ENCODE data around the gene FAM111A.

FAM111A gene

DNA sequence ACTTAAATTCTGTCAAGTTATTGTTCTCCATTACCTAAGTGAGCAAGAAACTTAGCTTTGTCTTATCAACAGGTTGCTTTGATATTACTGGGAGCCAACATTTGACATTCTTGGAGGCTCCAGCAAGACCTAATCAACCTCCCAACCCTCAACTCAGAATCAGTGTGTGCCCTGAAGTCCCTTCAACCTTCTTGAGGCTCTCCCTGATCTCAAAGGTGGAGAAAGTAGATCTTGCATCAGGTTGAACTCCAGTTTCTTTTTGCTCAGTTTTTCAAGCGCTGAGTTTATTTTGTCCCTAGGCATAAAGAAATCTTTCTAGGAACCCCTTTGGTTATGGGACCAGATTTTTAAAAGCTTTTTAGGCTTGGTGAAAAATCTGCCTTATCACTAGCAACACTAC lies 1.4 kb downstream of the FAM111A start:
- H3K4me1 ChIP-seq (ENCODE audit: control insufficient read depth in 1 of 2, insufficient read depth in 2 of 2, low read length in 2 of 2): peaks cover 9 to 17% of the 10 kb centered on the region in 2 donors
- peak overlapping the region; percentile 87 to 89 for H3K4me3 ChIP-seq (ENCODE audit: low read depth in 1 of 2, low read length in 2 of 2)
- no peaks in the 10 kb centered on the region for H3K27me3 ChIP-seq (ENCODE audit: low read depth, low read length)
- H3K9me3 ChIP-seq (ENCODE audit: control insufficient read depth in 1 of 2, low read length in 2 of 2): no peaks in the 10 kb centered on the region
- peak overlapping the region; percentile 90 for H3K27ac ChIP-seq (ENCODE audit: low read length)
- H3K36me3 ChIP-seq (ENCODE audit: control insufficient read depth in 1 of 2, insufficient read depth in 2 of 2, low read length in 2 of 2): peaks cover 0 to 5% of the 10 kb centered on the region in 2 donors

- H3K9me3 ChIP-seq (ENCODE audit: control insufficient read depth in 1 of 2, low read length in 2 of 2): no peaks in the 10 kb centered on the region
- peak overlapping the region; percentile 87 to 89 for H3K4me3 ChIP-seq (ENCODE audit: low read depth in 1 of 2, low read length in 2 of 2)
- peaks cover 9 to 17% of the 10 kb centered on the region in 2 donors for H3K4me1 ChIP-seq (ENCODE audit: control insufficient read depth in 1 of 2, insufficient read depth in 2 of 2, low read length in 2 of 2)
- H3K27ac ChIP-seq (ENCODE audit: low read length): peak overlapping the region; percentile 90
- H3K27me3 ChIP-seq (ENCODE audit: low read depth, low read length): no peaks in the 10 kb centered on the region
- peaks cover 0 to 8% of the 10 kb centered on the region in 2 donors for H3K36me3 ChIP-seq (ENCODE audit: control insufficient read depth in 1 of 2, insufficient read depth in 2 of 2, low read length in 2 of 2)
Observed at GRCh38 chr11:59144579-59145345, 2.1 kb downstream of the FAM111A start.

- H3K36me3 ChIP-seq (ENCODE audit: control insufficient read depth in 1 of 2, insufficient read depth in 2 of 2, low read length in 2 of 2): peaks cover 0 to 14% of the 10 kb centered on the region in 2 donors
- no peaks in the 10 kb centered on the region for H3K9me3 ChIP-seq (ENCODE audit: control insufficient read depth in 1 of 2, low read length in 2 of 2)
- peak overlapping the region; percentile 87 to 89 for H3K4me3 ChIP-seq (ENCODE audit: low read depth in 1 of 2, low read length in 2 of 2)
- no peaks in the 10 kb centered on the region for H3K27me3 ChIP-seq (ENCODE audit: low read depth, low read length)
- H3K4me1 ChIP-seq (ENCODE audit: control insufficient read depth in 1 of 2, insufficient read depth in 2 of 2, low read length in 2 of 2): peaks cover 9 to 17% of the 10 kb centered on the region in 2 donors
- H3K27ac ChIP-seq (ENCODE audit: low read length): peak overlapping the region; percentile 58
Observed at GRCh38 chr11:59145534-59145933, 2.9 kb downstream of the FAM111A start.

- Histone ChIP-seq H3K27me3 (ENCODE audit: low read depth, low read length) (no peaks in the 10 kb centered on the region), H3K9me3 (ENCODE audit: control insufficient read depth in 1 of 2, low read length in 2 of 2) (no peaks in the 10 kb centered on the region), H3K27ac (ENCODE audit: low read length) (no peak overlapping the region), H3K4me1 (ENCODE audit: control insufficient read depth in 1 of 2, insufficient read depth in 2 of 2, low read length in 2 of 2) (no peaks in the 10 kb centered on the region), H3K36me3 (ENCODE audit: control insufficient read depth in 1 of 2, insufficient read depth in 2 of 2, low read length in 2 of 2) (peaks cover 10 to 21% of the 10 kb centered on the region in 2 donors), H3K4me3 (ENCODE audit: low read depth in 1 of 2, low read length in 2 of 2) (no peak overlapping the region)
Observed at GRCh38 chr11:59151761-59152160, 9.1 kb downstream of the FAM111A start.

DNA sequence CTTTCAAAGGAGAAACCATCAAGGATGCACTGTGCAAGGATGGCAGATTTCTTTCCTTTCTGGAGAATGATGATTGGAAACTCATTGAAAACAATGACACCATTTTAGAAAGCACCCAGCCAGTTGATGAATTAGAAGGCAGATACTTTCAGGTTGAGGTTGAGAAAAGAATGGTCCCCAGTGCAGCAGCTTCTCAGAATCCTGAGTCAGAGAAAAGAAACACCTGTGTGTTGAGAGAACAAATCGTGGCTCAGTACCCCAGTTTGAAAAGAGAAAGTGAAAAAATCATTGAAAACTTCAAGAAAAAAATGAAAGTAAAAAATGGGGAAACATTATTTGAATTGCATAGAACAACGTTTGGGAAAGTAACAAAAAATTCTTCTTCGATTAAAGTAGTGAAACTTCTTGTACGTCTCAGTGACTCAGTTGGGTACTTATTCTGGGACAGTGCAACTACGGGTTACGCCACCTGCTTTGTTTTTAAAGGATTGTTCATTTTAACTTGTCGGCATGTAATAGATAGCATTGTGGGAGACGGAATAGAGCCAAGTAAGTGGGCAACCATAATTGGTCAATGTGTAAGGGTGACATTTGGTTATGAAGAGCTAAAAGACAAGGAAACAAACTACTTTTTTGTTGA lies 9.8 kb downstream of the FAM111A start:
- Histone ChIP-seq H3K36me3 (ENCODE audit: control insufficient read depth in 1 of 2, insufficient read depth in 2 of 2, low read length in 2 of 2) (peaks cover 10 to 21% of the 10 kb centered on the region in 2 donors), H3K27me3 (ENCODE audit: low read depth, low read length) (no peaks in the 10 kb centered on the region), H3K27ac (ENCODE audit: low read length) (no peak overlapping the region)

DNA sequence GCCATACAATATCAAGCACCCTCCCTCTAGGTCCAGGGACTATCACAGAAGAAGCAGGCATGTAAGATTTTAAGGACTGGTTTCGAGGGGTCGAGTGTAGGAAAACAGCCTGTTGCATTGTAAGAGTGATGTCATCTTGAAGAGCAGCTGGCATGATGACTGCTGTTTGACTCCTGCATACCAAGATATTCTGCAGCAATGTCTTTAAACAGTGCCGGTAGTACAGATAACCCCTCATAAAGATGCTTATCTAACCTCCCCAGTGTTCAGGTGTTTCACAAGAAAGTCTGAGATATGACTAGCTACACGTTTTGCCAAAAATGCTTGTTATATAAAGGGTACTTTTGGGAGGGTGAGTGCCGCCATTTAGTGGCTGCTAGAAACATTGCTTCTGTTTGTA lies 12.0 kb downstream of the FAM111A start:
- Histone ChIP-seq H3K4me3 (ENCODE audit: low read depth in 1 of 2, low read length in 2 of 2) (no peak overlapping the region), H3K4me1 (ENCODE audit: control insufficient read depth in 1 of 2, insufficient read depth in 2 of 2, low read length in 2 of 2) (no peaks in the 10 kb centered on the region), H3K9me3 (ENCODE audit: control insufficient read depth in 1 of 2, low read length in 2 of 2) (no peaks in the 10 kb centered on the region), H3K27me3 (ENCODE audit: low read depth, low read length) (no peaks in the 10 kb centered on the region), H3K27ac (ENCODE audit: low read length) (no peak overlapping the region), H3K36me3 (ENCODE audit: control insufficient read depth in 1 of 2, insufficient read depth in 2 of 2, low read length in 2 of 2) (peaks cover 10 to 14% of the 10 kb centered on the region in 2 donors)

More for the DNA sequence above, 9.8 kb downstream of the FAM111A start:
- Histone ChIP-seq H3K9me3 (ENCODE audit: control insufficient read depth in 1 of 2, low read length in 2 of 2) (no peaks in the 10 kb centered on the region), H3K4me1 (ENCODE audit: control insufficient read depth in 1 of 2, insufficient read depth in 2 of 2, low read length in 2 of 2) (no peaks in the 10 kb centered on the region), H3K4me3 (ENCODE audit: low read depth in 1 of 2, low read length in 2 of 2) (no peak overlapping the region)

DNA sequence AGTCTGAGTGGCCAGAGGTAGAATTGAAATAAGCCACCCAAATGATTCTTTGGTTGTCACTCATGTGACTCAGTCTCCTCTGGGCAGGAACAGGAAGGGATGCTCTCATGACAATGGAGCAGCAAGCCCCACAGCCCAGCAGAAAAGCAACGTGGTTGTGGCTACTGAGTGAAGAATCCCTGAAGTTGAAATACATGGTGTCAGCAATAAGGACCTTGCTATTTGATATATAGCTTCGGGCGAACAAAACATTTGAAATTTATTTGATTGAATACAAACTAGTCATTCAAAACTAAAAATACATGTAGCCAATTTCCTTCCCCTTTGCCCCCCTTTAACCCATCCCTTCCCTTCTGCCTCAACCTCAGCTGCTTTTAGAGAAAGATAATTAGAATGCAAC lies 14.8 kb downstream of the FAM111A start:
- H3K4me3 ChIP-seq (ENCODE audit: low read depth in 1 of 2, low read length in 2 of 2): no peak overlapping the region
- no peaks in the 10 kb centered on the region for H3K9me3 ChIP-seq (ENCODE audit: control insufficient read depth in 1 of 2, low read length in 2 of 2)
- no peaks in the 10 kb centered on the region for H3K27me3 ChIP-seq (ENCODE audit: low read depth, low read length)
- H3K27ac ChIP-seq (ENCODE audit: low read length): no peak overlapping the region
- no peaks in the 10 kb centered on the region for H3K4me1 ChIP-seq (ENCODE audit: control insufficient read depth in 1 of 2, insufficient read depth in 2 of 2, low read length in 2 of 2)
- H3K36me3 ChIP-seq (ENCODE audit: control insufficient read depth in 1 of 2, insufficient read depth in 2 of 2, low read length in 2 of 2): no peaks in the 10 kb centered on the region

- Histone ChIP-seq H3K4me3 (ENCODE audit: low read depth in 1 of 2, low read length in 2 of 2) (no peak overlapping the region), H3K4me1 (ENCODE audit: control insufficient read depth in 1 of 2, insufficient read depth in 2 of 2, low read length in 2 of 2) (no peaks in the 10 kb centered on the region), H3K27me3 (ENCODE audit: low read depth, low read length) (no peaks in the 10 kb centered on the region), H3K9me3 (ENCODE audit: control insufficient read depth in 1 of 2, low read length in 2 of 2) (no peaks in the 10 kb centered on the region), H3K27ac (ENCODE audit: low read length) (no peak overlapping the region), H3K36me3 (ENCODE audit: control insufficient read depth in 1 of 2, insufficient read depth in 2 of 2, low read length in 2 of 2) (no peaks in the 10 kb centered on the region)
Observed at GRCh38 chr11:59158206-59159068, 15.8 kb downstream of the FAM111A start.

DNA sequence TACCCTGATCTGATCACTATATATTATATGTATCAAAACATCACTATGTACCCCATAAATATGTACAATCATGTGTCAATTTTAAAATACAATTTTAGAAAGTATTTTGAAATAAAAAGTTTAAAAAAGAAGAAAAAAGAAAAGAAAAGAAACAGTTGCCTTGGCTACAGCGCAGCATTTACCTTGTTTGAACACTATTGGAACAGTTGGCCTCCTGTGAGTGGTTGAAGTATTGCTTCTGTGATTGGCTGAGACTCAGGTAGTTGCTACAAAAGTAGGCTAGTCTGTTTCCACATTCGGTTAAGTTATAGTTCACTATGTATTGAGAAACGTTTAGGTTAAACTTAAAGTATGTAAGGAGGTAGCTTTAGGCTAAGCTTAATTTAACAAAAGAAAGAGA lies 21.4 kb downstream of the FAM111A start:
- no peaks in the 10 kb centered on the region for H3K27me3 ChIP-seq (ENCODE audit: low read depth, low read length)
- no peaks in the 10 kb centered on the region for H3K36me3 ChIP-seq (ENCODE audit: control insufficient read depth in 1 of 2, insufficient read depth in 2 of 2, low read length in 2 of 2)
- H3K9me3 ChIP-seq (ENCODE audit: control insufficient read depth in 1 of 2, low read length in 2 of 2): no peaks in the 10 kb centered on the region
- H3K27ac ChIP-seq (ENCODE audit: low read length): no peak overlapping the region
- H3K4me3 ChIP-seq (ENCODE audit: low read depth in 1 of 2, low read length in 2 of 2): no peak overlapping the region
- no peaks in the 10 kb centered on the region for H3K4me1 ChIP-seq (ENCODE audit: control insufficient read depth in 1 of 2, insufficient read depth in 2 of 2, low read length in 2 of 2)

- peaks cover 7 to 24% of the 10 kb centered on the region in 2 donors for H3K4me1 ChIP-seq (ENCODE audit: control insufficient read depth in 1 of 2, insufficient read depth in 2 of 2, low read length in 2 of 2)
- peak within 1 kb of the TSS; percentile 80 to 87 for H3K4me3 ChIP-seq (ENCODE audit: low read depth in 1 of 2, low read length in 2 of 2)
- peak within 1 kb of the TSS; percentile 90 for H3K27ac ChIP-seq (ENCODE audit: low read length)
- H3K9me3 ChIP-seq (ENCODE audit: control insufficient read depth in 1 of 2, low read length in 2 of 2): no peaks in the 10 kb centered on the region
- no peaks in the 10 kb centered on the region for H3K27me3 ChIP-seq (ENCODE audit: low read depth, low read length)
- no peaks in the 10 kb centered on the region for H3K36me3 ChIP-seq (ENCODE audit: control insufficient read depth in 1 of 2, insufficient read depth in 2 of 2, low read length in 2 of 2)
Observed at GRCh38 chr11:59171508-59172322, 29.1 kb downstream of the FAM111A start, which contains the start of gene DTX4. Gene DTX4 (plus strand): TSS chr11:59172132. CDS start chr11:59172596, 464 bp downstream.
